K562 (cell line): ENCODE data around the gene DHRS13. TPM values are rescaled to one million over a fixed set of nuclear protein-coding genes. Genes with fewer than 3 reads are reported as not detected.
A peak's percentile ranks its signal among the peaks of the same experiment; 100 is the strongest.

Experiments used
- BCL6 ChIP-seq: fragments of 250-450 bp; sonication (Bioruptor Pico); IDR thresholded peaks from 2 replicates; pipeline ENCODE4 v1.4.0; 2020
- CHD1 ChIP-seq: fragments of 200-600 bp; sonication (generic); IDR thresholded peaks from one replicate; pipeline ENCODE4 v1.6.1; 2012; ENCODE audit warnings: mild to moderate bottlenecking, moderate library complexity, low read length, inconsistent platforms
- DACH1 ChIP-seq: fragments of 450-650 bp; IDR thresholded peaks from 2 replicates; pipeline ENCODE4 v1.6.1; 2018; ENCODE audit not compliant: partially characterized antibody
- EHMT2 ChIP-seq: fragments of 450-650 bp; IDR thresholded peaks from 2 replicates; pipeline ENCODE4 v1.6.1; 2018; ENCODE audit warnings: antibody characterized with exemption
- GTF2A2 ChIP-seq: IDR thresholded peaks from 2 replicates; pipeline ENCODE4 v1.6.1; 2016; ENCODE audit warnings: mild to moderate bottlenecking, missing genetic modification characterization, missing compliant biosample characterization
- HLTF ChIP-seq: fragments of 450-650 bp; IDR thresholded peaks from 2 replicates; pipeline ENCODE4 v1.6.1; 2016
- KLF10 ChIP-seq: fragments of 250-450 bp; sonication (Bioruptor Pico); IDR thresholded peaks from 2 replicates; pipeline ENCODE4 v1.6.1; 2021; ENCODE audit warnings: matching md5 sums
- RFX5 ChIP-seq: IDR thresholded peaks from 2 replicates; pipeline ENCODE4 v1.6.1; 2011; ENCODE audit warnings: low read depth, mild to moderate bottlenecking, improper control_type of control experiment, low read length
- ZBTB1 ChIP-seq: sonication (generic); formaldehyde crosslinking; IDR thresholded peaks from 2 replicates; pipeline ENCODE4 v1.8.1; 2023; ENCODE audit warnings: missing genetic modification reagents, low read depth, mild to moderate bottlenecking, borderline replicate concordance
- ZNF134 ChIP-seq: fragments of 250-450 bp; sonication (Bioruptor Pico); conservative IDR thresholded peaks from 2 replicates; pipeline ENCODE4 v1.4.0; 2020
- ZNF23 ChIP-seq: fragments of 250-450 bp; sonication (Bioruptor Pico); IDR thresholded peaks from 2 replicates; pipeline ENCODE4 v1.4.0; 2020; ENCODE audit warnings: mild to moderate bottlenecking
- polyA plus RNA-seq, 8 experiments: library from polyadenylated mRNA; depleted of rRNA in 4 of 8; stranded (reverse) in 5 of 8; unstranded in 3 of 8; fragments of >200 nt; fragmentation: Nextera tagmentation in 2 of 8; fragmentation: Illumina TruSeq in 1 of 8; extraction: Ambion mirVana in 2 of 8; extraction: Trizol in 1 of 8; gene quantifications; 2 replicates each; pipeline versions ENCODE4 v1.2.1 to v1.2.3, GENCODE V29; 2011 to 2014; ENCODE audit warnings: inconsistent platforms in 1 of 8, missing spikeins in 1 of 8
- total RNA-seq, 7 experiments: library from RNA; depleted of rRNA in 6 of 7; stranded (reverse); fragments of >200 nt in 6 of 7; fragmentation: Illumina TruSeq in 2 of 7; extraction: Trizol in 2 of 7; gene quantifications; 2 replicates each; pipeline versions ENCODE4 v1.2.1 to v1.2.3, GENCODE V29; 2011 to 2021; ENCODE audit warnings: low replicate concordance in 1 of 7
- TF ChIP-seq, protein P1 (sequence below): fragments of 250-450 bp; sonication (Bioruptor Pico); IDR thresholded peaks from 2 replicates; pipeline ENCODE4 v1.5.0; 2020; ENCODE audit warnings: mild to moderate bottlenecking
- TF ChIP-seq, protein P2 (sequence below): IDR thresholded peaks from 3 replicates; pipeline ENCODE4 v1.6.1; 2011; ENCODE audit warnings: borderline replicate concordance, mild to moderate bottlenecking, moderate library complexity; ENCODE audit not compliant: insufficient read length; ENCODE audit errors: extremely low read depth
- TF ChIP-seq, protein P3 (sequence below): fragments of 450-650 bp; formaldehyde crosslinking; IDR thresholded peaks from 2 replicates; pipeline ENCODE4 v1.4.0; 2020; ENCODE audit warnings: mild to moderate bottlenecking, moderate library complexity
- TF ChIP-seq, protein P4 (sequence below): IDR thresholded peaks from 2 replicates; pipeline ENCODE4 v1.6.1; 2011; ENCODE audit warnings: borderline replicate concordance, low read depth, mild to moderate bottlenecking, moderate library complexity, low read length; ENCODE audit not compliant: insufficient read depth, poor library complexity, severe bottlenecking
- TF ChIP-seq, protein P5 (sequence below), 2 experiments: fragments of 450-650 bp in 1 of 2; sonication (generic) in 1 of 2; formaldehyde crosslinking; conservative IDR thresholded peaks; 2 replicates each; pipeline versions ENCODE4 v1.4.0 to v1.8.1; 2020 to 2022; ENCODE audit warnings: mild to moderate bottlenecking in 1 of 2, missing genetic modification reagents in 1 of 2
- TF ChIP-seq, protein P6 (sequence below): fragments of 250-450 bp; sonication (Bioruptor Pico); IDR thresholded peaks from 2 replicates; pipeline ENCODE4 v1.4.0; 2020; ENCODE audit warnings: mild to moderate bottlenecking, moderate library complexity

The DHRS13 gene
- total and polyA plus RNA-seq, 9 of the 15 experiments (the other 6 are each of a cell fraction or from before 2014, with no cell fraction given): 0.32 to 52.3 (median 34.3) TPM; not detected in 1

DNA sequence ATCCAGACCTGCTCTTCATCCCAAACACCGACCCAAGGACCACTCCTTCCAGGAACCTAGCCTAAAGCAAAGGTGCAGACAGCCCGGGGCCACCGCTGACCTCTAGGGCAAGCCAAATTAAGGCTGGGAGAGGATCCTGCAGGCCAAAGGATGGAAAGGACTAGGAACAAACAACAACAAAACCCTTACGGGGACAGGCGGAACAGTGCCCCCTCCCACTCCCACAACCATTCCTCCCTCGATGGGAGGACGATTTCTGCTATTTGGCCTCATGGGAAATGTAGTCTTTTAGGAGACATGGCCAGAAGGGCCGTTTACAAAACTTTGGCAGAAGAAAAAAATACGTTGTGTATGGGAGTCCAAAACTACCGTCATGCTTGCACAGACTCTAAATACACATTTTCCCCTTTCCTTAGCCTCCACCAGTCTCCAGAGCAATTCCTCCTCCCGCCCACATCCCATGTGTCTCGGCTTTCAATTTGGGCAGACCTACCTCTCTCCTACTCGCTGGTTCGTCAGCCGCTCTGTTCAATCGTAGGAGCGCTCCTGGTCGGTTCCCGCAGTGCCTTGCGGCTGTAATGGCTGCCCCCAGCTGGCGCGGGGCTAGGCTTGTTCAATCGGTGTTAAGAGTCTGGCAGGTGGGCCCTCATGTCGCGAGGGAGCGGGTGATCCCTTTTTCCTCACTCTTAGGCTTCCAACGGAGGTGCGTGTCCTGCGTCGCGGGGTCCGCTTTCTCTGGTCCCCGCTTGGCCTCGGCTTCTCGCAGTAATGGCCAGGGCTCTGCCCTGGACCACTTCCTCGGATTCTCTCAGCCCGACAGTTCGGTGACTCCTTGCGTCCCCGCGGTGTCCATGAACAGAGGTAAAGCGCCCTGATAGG, 48.2 kb downstream of the DHRS13 start, which contains the start of gene ERAL1 (continued):
- 0 out of 2 replicates have a peak, but pooled peaks have one; percentile 4 for TF ChIP-seq ZNF134 (CRISPR knock-in tag)
- TF ChIP-seq ZBTB1: no peak
- TF ChIP-seq RFX5: no peak
- TF ChIP-seq, protein P1, sequence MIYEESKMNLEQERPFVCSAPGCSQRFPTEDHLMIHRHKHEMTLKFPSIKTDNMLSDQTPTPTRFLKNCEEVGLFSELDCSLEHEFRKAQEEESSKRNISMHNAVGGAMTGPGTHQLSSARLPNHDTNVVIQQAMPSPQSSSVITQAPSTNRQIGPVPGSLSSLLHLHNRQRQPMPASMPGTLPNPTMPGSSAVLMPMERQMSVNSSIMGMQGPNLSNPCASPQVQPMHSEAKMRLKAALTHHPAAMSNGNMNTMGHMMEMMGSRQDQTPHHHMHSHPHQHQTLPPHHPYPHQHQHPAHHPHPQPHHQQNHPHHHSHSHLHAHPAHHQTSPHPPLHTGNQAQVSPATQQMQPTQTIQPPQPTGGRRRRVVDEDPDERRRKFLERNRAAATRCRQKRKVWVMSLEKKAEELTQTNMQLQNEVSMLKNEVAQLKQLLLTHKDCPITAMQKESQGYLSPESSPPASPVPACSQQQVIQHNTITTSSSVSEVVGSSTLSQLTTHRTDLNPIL (CRISPR knock-in tag): no peak
- TF ChIP-seq KLF10 (CRISPR knock-in tag): no peak
- no peak for TF ChIP-seq EHMT2
- TF ChIP-seq, protein P2, sequence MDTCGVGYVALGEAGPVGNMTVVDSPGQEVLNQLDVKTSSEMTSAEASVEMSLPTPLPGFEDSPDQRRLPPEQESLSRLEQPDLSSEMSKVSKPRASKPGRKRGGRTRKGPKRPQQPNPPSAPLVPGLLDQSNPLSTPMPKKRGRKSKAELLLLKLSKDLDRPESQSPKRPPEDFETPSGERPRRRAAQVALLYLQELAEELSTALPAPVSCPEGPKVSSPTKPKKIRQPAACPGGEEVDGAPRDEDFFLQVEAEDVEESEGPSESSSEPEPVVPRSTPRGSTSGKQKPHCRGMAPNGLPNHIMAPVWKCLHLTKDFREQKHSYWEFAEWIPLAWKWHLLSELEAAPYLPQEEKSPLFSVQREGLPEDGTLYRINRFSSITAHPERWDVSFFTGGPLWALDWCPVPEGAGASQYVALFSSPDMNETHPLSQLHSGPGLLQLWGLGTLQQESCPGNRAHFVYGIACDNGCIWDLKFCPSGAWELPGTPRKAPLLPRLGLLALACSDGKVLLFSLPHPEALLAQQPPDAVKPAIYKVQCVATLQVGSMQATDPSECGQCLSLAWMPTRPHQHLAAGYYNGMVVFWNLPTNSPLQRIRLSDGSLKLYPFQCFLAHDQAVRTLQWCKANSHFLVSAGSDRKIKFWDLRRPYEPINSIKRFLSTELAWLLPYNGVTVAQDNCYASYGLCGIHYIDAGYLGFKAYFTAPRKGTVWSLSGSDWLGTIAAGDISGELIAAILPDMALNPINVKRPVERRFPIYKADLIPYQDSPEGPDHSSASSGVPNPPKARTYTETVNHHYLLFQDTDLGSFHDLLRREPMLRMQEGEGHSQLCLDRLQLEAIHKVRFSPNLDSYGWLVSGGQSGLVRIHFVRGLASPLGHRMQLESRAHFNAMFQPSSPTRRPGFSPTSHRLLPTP: no peak
- TF ChIP-seq ZNF23 (CRISPR knock-in tag): no peak
- TF ChIP-seq, protein P3, sequence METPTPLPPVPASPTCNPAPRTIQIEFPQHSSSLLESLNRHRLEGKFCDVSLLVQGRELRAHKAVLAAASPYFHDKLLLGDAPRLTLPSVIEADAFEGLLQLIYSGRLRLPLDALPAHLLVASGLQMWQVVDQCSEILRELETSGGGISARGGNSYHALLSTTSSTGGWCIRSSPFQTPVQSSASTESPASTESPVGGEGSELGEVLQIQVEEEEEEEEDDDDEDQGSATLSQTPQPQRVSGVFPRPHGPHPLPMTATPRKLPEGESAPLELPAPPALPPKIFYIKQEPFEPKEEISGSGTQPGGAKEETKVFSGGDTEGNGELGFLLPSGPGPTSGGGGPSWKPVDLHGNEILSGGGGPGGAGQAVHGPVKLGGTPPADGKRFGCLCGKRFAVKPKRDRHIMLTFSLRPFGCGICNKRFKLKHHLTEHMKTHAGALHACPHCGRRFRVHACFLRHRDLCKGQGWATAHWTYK: no peak
- TF ChIP-seq, protein P4, sequence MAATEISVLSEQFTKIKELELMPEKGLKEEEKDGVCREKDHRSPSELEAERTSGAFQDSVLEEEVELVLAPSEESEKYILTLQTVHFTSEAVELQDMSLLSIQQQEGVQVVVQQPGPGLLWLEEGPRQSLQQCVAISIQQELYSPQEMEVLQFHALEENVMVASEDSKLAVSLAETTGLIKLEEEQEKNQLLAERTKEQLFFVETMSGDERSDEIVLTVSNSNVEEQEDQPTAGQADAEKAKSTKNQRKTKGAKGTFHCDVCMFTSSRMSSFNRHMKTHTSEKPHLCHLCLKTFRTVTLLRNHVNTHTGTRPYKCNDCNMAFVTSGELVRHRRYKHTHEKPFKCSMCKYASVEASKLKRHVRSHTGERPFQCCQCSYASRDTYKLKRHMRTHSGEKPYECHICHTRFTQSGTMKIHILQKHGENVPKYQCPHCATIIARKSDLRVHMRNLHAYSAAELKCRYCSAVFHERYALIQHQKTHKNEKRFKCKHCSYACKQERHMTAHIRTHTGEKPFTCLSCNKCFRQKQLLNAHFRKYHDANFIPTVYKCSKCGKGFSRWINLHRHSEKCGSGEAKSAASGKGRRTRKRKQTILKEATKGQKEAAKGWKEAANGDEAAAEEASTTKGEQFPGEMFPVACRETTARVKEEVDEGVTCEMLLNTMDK: peak; percentile 74
- TF ChIP-seq GTF2A2: no peak
- peak; percentile 91 for TF ChIP-seq DACH1
- TF ChIP-seq, protein P5, sequence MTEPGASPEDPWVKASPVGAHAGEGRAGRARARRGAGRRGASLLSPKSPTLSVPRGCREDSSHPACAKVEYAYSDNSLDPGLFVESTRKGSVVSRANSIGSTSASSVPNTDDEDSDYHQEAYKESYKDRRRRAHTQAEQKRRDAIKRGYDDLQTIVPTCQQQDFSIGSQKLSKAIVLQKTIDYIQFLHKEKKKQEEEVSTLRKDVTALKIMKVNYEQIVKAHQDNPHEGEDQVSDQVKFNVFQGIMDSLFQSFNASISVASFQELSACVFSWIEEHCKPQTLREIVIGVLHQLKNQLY (CRISPR knock-in tag; conservative IDR thresholded peaks at IDR 0.05): peak in 1 of 2 experiments; percentile 82; a peak in 1 of 4 replicates
- peak; percentile 89 for TF ChIP-seq CHD1
- TF ChIP-seq, protein P6, sequence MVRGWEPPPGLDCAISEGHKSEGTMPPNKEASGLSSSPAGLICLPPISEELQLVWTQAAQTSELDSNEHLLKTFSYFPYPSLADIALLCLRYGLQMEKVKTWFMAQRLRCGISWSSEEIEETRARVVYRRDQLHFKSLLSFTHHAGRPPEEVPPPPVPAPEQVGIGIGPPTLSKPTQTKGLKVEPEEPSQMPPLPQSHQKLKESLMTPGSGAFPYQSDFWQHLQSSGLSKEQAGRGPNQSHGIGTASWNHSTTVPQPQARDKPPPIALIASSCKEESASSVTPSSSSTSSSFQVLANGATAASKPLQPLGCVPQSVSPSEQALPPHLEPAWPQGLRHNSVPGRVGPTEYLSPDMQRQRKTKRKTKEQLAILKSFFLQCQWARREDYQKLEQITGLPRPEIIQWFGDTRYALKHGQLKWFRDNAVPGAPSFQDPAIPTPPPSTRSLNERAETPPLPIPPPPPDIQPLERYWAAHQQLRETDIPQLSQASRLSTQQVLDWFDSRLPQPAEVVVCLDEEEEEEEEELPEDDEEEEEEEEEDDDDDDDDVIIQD (CRISPR knock-in tag): no peak
- no peak for TF ChIP-seq BCL6 (CRISPR knock-in tag)
- no peak for TF ChIP-seq HLTF
